ENCODE results near the gene IL1RL2.

IL1RL2 gene

DNA sequence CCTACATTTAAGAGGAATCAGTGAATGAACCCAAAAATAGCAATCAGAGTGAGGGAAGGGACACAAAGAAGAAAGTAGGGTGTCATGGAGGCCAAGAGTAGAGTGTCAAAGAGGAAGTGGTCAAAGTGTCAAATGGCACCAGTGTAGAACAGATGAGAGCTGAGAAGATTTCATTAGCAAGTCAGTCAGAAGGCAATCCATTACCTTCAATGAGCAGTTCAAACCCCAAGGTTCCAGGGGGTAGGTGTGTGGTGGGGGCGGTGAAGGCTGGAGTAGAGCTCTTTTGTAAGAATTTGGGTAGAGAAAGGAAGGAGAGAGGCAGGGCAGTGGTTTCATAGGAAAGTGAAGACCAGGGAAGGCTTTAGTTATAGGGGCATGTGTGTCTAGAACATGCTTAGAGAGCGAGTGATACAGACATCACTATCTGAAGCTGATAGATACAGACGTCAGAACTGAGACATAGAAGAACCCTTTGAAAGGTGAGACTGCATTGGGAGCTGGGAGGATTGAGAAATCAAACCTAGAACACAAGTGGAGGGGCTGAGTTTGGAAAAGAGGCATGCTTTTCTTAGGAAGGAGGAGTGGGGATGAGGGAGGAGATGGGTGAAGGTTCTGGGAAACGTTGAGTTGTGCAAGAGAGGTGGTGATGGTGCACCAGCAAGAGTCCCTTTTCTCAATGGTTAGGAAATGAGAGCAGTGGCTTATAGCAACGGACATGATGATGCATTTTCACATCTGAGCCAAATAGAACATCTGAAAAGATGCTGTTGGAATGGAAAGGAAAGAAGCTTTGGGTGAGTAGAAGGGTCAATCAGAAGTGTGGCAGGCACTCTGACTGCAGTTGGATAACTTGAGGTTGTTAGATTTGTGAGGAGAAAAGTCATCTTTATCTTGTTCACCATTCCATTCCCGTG lies 75.7 kb downstream of the IL1RL2 start:
- DNase-seq (ENCODE audit: low read depth in 2 of 2, low spot score in 1 of 2), result no peak

DNA sequence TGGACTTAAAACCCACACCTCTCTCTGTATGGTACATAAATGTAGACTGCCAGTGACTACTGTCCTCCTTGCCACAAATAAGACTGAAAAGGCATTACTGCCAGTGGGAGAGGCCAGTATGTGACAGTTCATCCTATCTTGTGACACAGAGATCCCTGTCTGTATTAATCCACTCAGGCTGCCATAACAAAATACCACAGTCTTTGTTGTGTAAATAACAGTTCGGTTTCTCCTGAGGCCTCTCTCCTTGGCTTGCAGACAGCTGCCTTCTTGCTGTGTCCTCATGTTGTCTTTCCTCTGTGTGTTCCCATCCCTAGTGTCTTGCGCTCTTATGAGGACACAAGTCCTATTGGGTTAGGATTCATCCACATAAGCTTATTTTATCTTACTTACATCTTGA lies 78.1 kb downstream of the IL1RL2 start:
- DNase-seq (ENCODE audit: low read depth in 2 of 2, low spot score in 1 of 2), result no peak

DNA sequence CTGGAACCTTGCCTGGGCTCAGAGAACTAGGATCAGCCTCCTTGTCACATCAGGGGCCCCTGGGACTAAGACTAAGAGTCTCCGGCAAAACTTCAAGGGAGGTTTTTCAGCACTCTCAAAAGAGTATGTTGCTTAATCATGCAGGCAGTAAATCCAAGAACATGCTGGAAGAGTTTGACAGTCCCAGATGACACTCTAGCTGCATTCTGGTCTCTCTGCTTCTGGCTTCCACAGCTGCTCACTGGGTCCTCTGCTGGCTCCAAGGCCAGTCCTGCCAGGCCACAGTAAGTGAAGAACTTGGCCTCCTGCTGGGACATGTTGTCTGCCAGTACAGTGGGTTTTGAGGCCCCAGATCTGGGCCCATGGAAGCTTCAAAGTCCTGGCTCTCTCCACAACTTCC lies 79.4 kb downstream of the IL1RL2 start:
- no peak for DNase-seq (ENCODE audit: low read depth in 2 of 2, low spot score in 1 of 2)

DNA sequence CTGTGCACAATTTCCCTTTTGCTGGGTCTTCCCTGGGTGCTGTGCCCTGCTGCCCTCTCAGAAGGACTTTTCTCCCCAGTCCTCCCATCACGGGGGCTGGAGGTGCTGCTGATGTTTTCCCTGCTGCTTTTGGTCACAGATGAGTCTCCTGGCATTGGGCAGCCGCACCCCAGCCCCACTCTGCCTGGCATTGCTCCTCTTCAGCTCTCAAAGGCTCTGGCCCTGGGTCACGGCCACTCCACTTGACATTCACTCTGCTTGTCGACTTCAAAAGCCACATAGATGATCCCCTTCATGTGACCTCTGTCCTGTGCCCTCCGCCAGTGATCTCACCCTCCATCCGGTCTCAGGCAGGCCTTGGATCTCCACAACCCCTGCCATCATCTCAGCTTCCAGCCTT lies 81.0 kb downstream of the IL1RL2 start:
- DNase-seq (ENCODE audit: low read depth in 2 of 2, low spot score in 1 of 2), result no peak

DNA sequence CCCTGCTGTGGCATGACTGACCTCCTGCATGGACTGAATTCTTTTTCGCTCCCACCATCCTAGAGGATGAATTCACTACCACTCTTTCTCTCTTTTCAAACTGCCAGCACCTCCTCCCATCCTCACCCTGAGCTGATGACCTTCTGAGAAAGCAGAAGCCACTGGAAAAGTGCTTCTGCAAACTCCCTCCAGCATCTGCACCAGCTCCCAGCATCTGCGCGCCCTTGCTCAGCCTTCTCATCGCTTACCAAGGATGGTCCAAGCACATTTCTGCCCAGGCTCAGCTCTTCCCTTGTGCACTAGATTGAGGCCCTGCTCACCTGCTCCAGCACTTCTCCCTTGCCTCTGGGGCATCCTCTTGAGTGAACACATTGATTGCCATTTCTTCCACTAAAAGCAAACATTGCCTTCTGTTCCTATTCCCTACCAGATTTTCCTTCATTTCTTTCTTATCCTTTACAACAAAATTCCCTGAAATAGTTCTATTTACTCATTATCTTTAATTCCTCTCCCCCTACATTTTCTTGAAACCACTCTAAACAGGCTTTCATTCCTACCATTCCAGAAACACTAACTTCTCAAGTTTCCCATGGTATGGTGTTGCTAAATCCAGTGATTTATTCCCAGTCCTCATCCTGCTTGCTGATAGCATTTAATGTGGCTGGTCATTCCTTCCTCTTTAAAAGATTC lies 81.8 kb downstream of the IL1RL2 start:
- no peak for DNase-seq (ENCODE audit: low read depth in 2 of 2, low spot score in 1 of 2)

DNA sequence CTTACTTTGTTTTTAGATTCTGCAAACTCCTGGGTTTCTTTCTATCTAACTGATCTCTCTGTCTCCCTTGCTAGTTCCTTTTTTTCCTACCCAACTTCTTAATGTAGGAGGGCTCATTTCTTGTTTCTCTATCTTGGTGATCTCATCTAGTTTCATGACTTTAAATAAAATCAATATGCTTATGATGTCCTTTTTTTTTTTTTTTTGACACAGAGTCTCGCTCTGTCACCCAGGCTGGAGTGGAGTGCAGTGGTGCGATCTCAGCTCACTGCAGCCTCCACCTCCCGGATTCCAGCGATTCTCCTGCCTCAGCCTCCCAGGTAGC lies 82.3 kb downstream of the IL1RL2 start:
- DNase-seq (ENCODE audit: low read depth in 2 of 2, low spot score in 1 of 2), result no peak

DNA sequence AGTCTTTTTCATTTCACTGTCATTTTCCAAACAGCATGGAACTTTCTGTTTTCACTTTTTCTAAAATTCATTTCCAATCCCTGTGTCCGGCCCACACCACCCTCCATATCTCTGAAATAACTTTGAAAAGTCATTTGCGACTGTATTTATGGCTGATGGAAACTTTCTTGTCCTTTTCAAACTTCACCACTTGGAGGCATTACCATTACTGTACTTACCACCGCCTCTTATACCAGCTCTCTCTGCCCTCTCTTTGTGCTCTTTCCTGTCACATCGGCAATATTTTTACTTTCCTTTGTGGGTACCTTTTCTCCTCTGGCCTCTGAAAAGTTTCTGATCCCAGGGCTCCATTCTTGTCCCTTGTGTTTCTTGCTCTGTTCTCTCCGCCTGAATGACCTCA lies 85.0 kb downstream of the IL1RL2 start:
- DNase-seq (ENCODE audit: low read depth in 2 of 2, low spot score in 1 of 2), result no peak

DNA sequence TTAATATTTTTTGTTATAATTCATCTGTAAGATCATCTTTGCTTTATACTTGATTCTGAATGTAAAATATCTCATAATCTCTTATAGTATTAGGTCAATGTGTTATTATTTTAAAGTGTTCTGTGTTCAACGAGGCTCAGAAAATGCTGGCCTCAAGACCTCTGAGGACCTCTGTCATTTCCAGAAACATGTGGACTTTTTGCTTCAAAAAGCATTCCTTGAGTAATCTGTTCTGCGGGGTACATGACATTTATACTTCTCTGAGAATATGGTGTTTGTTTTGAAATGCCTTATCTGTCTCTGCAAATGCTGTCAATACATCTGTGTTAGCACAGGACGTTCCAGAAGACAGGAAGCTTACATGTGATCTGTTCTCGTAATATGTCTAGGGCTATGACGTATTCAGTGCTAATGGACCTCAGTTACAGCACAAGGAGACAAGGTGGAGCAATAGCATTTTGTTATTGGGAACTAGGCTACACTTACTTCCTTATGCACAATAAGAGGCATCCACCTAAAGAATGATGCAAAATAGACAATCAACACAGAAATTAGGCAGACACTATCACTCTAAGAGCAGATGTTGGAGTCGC lies 86.9 kb downstream of the IL1RL2 start:
- no peak for DNase-seq (ENCODE audit: low read depth in 2 of 2, low spot score in 1 of 2)

DNA sequence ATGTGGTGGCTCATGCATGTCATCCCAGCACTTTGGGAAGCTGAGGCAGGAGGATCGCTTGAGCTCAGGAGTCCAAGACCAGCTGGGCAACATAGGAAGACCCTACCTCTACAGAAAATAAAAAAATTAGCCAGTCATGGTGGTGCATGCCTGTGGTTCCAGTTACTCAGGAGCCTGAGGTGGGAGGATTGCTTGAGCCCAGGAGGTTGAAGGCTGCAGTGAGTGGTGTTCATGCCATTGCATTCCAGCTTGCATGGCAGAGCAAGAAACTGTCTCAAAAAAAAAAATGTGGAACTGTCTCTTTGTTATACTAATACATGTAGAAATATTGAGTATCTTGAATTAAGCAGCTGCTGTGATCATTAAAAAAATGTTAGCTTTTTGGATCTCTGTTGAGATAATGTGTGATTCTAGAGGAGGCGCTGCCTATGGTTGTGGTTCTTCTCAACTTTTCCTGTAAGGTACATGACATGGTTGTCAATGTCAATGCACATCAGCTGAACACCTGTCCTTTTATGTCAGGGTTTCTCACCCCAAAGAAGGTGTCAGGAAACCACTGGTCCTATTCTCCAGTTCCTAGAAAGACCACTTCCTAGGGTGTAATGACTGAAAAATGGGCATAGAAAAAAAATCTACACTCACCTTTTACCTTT lies 89.9 kb downstream of the IL1RL2 start:
- no peak for DNase-seq (ENCODE audit: low read depth in 2 of 2, low spot score in 1 of 2)

DNA sequence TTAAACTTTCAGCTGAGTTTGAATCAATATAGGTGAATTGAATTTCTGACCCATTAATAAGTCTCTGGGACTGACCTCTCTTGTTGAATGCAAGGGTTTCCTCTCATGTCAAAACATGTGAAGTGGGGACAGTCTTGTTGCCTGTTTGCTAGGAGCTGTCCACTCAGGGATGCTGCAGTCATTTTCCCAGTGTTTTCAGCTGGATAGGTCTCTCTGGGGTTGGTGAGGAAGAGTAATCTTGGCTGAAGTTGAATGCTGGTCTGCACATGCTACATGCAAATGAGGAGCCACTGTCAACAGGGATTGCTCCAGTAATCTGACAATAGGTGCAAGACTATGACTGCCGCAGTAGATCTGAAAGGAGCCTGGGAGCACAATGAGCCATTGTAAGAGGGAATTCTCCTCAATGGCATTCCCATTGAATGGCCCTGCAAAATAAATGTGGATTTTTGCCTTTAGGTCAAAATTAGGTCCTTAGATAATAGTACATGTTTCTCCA lies 90.4 kb downstream of the IL1RL2 start:
- DNase-seq (ENCODE audit: low read depth in 2 of 2, low spot score in 1 of 2), result no peak

DNA sequence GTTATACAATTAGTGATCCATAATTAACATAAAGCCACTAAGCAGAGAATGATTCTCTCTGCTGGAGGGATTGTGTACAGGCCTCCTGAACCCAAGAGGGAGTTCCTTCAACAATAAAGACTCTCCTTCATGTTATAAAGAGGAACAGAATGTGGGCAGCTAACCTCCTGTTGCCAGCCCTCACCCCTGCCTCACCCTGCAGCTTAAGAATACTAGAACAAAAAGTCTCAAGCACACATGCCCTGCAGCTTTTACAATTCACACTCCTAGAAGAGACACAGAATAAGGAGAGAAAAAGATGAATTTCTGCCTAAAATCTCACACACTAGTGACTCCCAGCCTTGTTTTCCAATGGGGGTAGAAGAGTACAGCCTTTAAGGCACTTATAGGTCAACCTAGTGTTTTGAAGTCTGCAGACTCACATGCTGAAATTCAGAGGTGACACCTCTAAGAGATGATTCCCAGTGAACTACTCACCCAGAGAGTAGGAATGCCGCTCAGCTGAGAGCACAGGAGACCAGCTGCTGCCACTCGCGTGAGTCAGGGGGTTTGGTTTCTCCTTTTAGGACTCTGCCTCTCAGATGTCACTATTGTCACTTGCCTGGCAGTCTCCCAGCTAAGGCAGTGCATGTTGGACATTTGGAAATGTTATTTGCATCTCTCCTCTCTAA lies 92.0 kb downstream of the IL1RL2 start:
- DNase-seq (ENCODE audit: low read depth in 2 of 2, low spot score in 1 of 2), result no peak

DNA sequence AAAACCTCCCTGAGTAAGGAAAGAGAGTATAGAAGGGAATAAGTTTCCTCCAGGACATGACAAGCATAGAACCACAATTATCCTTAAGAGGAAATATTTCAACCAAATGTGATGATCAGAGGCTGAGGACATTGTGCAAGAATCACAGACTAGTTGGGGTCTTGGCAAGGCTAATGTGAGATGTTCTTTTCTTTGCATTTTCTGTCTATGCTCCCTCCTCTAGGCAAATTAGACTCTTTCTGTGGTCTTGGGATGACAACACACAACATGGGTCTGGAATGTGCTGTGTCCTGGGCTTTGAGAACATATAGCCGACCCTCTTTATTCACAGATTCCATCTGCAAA lies 92.5 kb downstream of the IL1RL2 start:
- no peak for DNase-seq (ENCODE audit: low read depth in 2 of 2, low spot score in 1 of 2)

DNA sequence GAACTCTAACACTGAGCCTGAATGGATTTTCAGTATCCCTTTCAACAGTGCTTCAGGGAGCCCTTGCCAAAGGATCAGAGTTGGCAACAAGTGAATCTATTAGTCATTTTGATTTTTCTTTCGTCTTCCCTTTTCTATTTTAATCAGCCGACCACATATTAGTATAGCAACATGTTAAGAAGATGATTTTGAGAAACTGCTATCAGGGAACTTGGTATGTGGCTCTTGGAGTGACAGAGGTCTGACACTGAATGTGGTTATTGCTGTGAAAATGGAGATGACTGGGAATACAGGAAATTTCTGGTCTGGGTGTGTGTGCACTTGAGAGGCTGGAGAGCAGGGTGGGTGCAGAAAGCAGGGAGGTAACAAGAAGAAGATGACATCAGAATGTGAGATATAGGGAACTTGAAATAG lies 95.9 kb downstream of the IL1RL2 start:
- no peak for DNase-seq (ENCODE audit: low read depth in 2 of 2, low spot score in 1 of 2)

DNA sequence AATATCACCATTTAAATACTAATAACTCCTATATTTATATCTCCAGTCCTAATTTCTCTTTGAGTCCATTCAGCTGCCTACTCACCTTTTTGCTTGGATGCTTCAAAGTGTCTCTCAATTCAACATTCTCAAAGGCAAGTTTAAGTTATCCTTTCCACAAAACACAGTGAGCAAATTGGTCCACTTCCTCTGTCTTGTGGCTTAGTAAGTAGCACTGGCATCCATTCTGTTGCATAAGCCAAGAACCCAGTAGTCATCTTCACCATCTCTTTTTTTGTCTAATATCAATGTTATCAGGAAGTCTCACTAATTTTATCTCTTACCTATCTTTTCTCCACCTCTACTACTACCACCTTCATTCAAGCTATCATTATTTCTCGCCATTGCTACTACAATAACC lies 97.2 kb downstream of the IL1RL2 start:
- DNase-seq (ENCODE audit: low read depth in 2 of 2, low spot score in 1 of 2), result no peak

DNA sequence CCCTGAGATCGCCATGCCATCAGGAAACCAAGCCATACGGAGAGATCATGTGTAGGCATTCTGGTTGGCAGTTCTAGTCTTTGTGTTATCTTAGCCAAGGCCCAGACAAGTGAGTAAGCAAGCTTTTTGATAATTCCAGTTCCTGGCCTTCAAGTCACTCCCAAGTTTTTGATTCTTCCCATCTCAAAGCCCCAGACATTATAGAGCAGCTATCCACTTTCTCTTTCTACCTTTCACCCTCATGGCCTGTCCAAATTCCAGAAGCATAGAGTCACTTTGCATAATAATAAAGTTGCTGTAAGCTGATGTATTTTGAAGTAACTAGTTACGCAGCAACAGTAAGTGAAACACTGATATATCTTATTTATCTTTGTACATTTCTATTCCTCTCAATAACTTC lies 97.8 kb downstream of the IL1RL2 start:
- no peak for DNase-seq (ENCODE audit: low read depth in 2 of 2, low spot score in 1 of 2)

DNA sequence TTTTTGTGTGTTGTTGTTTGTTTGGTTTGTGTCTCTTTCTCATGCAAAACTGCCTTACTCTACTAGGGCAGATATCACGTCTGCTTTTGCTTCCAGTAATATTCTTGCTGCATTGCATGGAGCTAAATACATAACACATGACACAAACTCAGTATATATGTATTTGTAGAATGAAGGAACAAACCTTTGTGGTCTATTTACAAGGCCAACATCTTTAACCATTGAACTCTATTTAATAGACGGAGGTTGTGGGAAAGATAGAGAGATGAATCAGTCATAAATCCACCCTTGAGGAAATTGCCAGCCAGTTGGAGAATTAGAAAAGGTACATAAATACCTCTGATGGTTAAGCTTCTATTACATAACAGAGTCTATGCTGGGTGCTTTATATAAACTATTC lies 98.5 kb downstream of the IL1RL2 start:
- no peak for DNase-seq (ENCODE audit: low read depth in 2 of 2, low spot score in 1 of 2)

DNA sequence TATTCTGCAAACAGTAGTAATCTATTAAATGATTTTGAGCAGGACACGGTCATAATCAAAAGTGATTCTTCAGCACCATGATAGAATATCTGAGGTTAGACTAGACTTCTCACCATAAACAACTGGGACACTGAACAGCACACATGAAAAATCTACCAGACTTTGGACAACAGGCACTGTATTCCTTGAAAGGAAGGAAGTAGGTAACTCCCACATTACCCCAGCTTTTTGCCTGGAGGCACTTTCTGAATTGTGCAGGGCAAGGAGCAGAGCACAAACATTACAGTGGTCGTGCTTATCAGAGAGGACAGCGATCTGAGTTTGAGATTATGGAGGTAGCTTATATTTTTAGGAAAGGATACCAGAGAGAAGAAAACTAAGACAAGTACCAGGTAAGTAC lies 99.2 kb downstream of the IL1RL2 start:
- DNase-seq (ENCODE audit: low read depth in 2 of 2, low spot score in 1 of 2), result no peak

DNA sequence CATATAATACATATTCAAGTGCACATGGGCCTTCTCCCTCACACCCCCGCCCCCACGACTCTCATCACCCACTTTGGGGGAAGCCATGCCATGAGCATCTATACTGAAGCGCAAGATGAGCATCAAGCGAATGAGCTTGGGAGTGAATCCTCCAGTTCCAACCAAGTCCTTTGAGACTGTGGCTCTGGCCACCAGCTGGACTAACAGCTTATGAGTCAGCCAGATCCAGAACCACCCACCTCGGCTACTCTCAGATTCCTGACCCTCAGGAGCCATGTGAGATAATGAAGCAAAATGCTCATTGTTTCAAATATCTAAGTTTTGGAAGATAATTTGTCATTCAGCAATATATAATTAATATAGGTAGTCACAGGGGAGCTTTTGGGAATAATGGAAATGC lies 102.3 kb downstream of the IL1RL2 start:
- DNase-seq (ENCODE audit: low read depth in 2 of 2, low spot score in 1 of 2), result no peak

Data from stimulated activated CD8-positive, alpha-beta memory T cell treated with anti-CD3 and anti-CD28 coated beads, Interleukin-4, amount 100 ng/mL, for 1 hour (primary cell).